Stomach (tissue), 9 donors: ENCODE data around the gene SORCS2. TPM values are rescaled to one million over a fixed set of nuclear protein-coding genes. Genes with fewer than 3 reads are reported as not detected.

ENCODE experiments used
- DNase-seq, 2 donors: peaks; one replicate each; pipeline versions ENCODE4 v3.0.0 to v3.0.0-alpha.2; 2013 to 2019
- H3K27ac ChIP-seq, 5 donors: fragments of 200-600 bp in 4 of 5; sonication (generic) in 4 of 5; one replicate each; pipeline ENCODE4 v1.5.1; 2013 to 2019; ENCODE audit warnings: mild to moderate bottlenecking in 1 of 5, moderate library complexity in 1 of 5
- H3K27me3 ChIP-seq, 3 donors: fragments of 200-600 bp; sonication (generic); one replicate each; pipeline ENCODE4 v1.5.1; 2017 to 2019; ENCODE audit warnings: mixed run types in 1 of 3
- H3K36me3 ChIP-seq, 4 donors: fragments of 200-600 bp; sonication (generic); 1 replicate in 3 of 4; 2 replicates in 1 of 4; pipeline ENCODE4 v1.5.1; 2016 to 2019
- H3K4me1 ChIP-seq, 4 donors: fragments of 200-600 bp; sonication (generic); one replicate each; pipeline ENCODE4 v1.5.1; 2016 to 2019
- H3K4me3 ChIP-seq, 4 donors: fragments of 200-600 bp; sonication (generic) in 3 of 4; one replicate each; pipeline ENCODE4 v1.5.1; 2016 to 2019; ENCODE audit warnings: mild to moderate bottlenecking in 1 of 4
- H3K9me3 ChIP-seq, 4 donors: fragments of 200-600 bp; sonication (generic); one replicate each; pipeline ENCODE4 v1.5.1; 2016 to 2019
- CTCF ChIP-seq, 7 experiments: fragments of 450-650 bp in 4 of 7; fragments of 200-600 bp in 3 of 7; sonication (generic) in 3 of 7; IDR thresholded peaks; one replicate each; pipeline ENCODE4 v1.5.1; 2016 to 2019; ENCODE audit warnings: antibody characterized with exemption in 7 of 7, control low read depth in 2 of 7, mild to moderate bottlenecking in 1 of 7
- EP300 ChIP-seq: sonication (generic); formaldehyde crosslinking; IDR thresholded peaks from one replicate; pipeline ENCODE4 v1.6.1; 2017; ENCODE audit warnings: antibody characterized with exemption
- POLR2A ChIP-seq, 4 donors: fragments of 450-650 bp; IDR thresholded peaks; one replicate each; pipeline ENCODE4 v1.6.1; 2016; ENCODE audit warnings: antibody characterized with exemption in 4 of 4, control low read depth in 2 of 4, mild to moderate bottlenecking in 1 of 4, moderate library complexity in 1 of 4
- POLR2AphosphoS5 ChIP-seq, 3 donors: sonication (generic); formaldehyde crosslinking; IDR thresholded peaks; one replicate each; pipeline ENCODE4 v1.6.1; 2016; ENCODE audit warnings: antibody characterized with exemption in 3 of 3
- WGBS, 5 donors: extraction: QIAGEN DNeasy Blood & Tissue Kit in 3 of 5; methylation state at CpG; one replicate each; pipeline versions ENCODE4 v1.1.5 to v1.1.7; 2013 to 2018; 5-methylcytosine and 5-hydroxymethylcytosine counted together
- intact Hi-C: fragments of 100-400 bp; cut with DNase I; formaldehyde crosslinking; loops from one replicate; pipeline ENCODE4 v1.15.1; 2023; ENCODE audit warnings: low total_unique reads
- polyA plus RNA-seq, 3 donors: library from polyadenylated mRNA; stranded (reverse); fragments of 200-250 nt; gene quantifications; one replicate each; pipeline ENCODE4 v1.2.3, GENCODE V29; 2013
- total RNA-seq, 5 donors: library from RNA; depleted of rRNA; stranded (reverse); fragments of >200 nt; gene quantifications; one replicate each; pipeline versions ENCODE4 v1.1.0 to v1.2.3, GENCODE V29; 2014 to 2016
- donor health status: healthy with polysubstance abuse.
- donor health status: Bipolar disorder and iron deficiency.
- donor health status: healthy.

Gene SORCS2
- total and polyA plus RNA-seq, 8 donors, result under 0.01 to 13.0 (median 0.50) TPM; not detected in 1

GRCh38 chr4:7435471-7436061, 243.2 kb downstream of the SORCS2 start:
- H3K36me3 ChIP-seq, result no peaks in the 10 kb centered on the region
- H3K27ac ChIP-seq, result peak overlapping the region in 3 of 5 donors; percentile 32 to 73 (median 35)
- 41 to 66% (median 47%) methylated on average over 11 of the region's 11 CpGs for WGBS, 5 donors
- H3K9me3 ChIP-seq, result peaks cover 0 to 8% (median 0%) of the 10 kb centered on the region in 4 donors
- intact Hi-C loops, result no loop called here
- H3K27me3 ChIP-seq, result peaks cover 0 to 13% (median 0%) of the 10 kb centered on the region in 3 donors
- TF ChIP-seq EP300 (no peak), POLR2A (IDR thresholded peaks at IDR 0.05) (no peak), POLR2AphosphoS5 (IDR thresholded peaks at IDR 0.05) (peak in 1 of 3 donors; percentile 22), CTCF (IDR thresholded peaks at IDR 0.05) (no peak)
- no peak overlapping the region for H3K4me3 ChIP-seq
- H3K4me1 ChIP-seq, result peaks cover 0 to 20% (median 14%) of the 10 kb centered on the region in 4 donors
- DNase-seq, result peak; percentile 42 to 53

- Histone ChIP-seq H3K27ac (peak overlapping the region in 2 of 5 donors; percentile 32 to 73), H3K9me3 (peaks cover 0 to 8% (median 0%) of the 10 kb centered on the region in 4 donors), H3K4me1 (peaks cover 0 to 20% (median 14%) of the 10 kb centered on the region in 4 donors), H3K36me3 (no peaks in the 10 kb centered on the region), H3K27me3 (peaks cover 0 to 13% (median 0%) of the 10 kb centered on the region in 3 donors), H3K4me3 (no peak overlapping the region)
- 74 to 88% (median 80%) methylated on average over 11 to 13 of the region's 13 CpGs for WGBS, 5 donors
- intact Hi-C loops, result no loop called here
- no peak for DNase-seq
- no peak for TF ChIP-seq CTCF (IDR thresholded peaks at IDR 0.05)
- TF ChIP-seq POLR2A (IDR thresholded peaks at IDR 0.05), result no peak
- TF ChIP-seq POLR2AphosphoS5 (IDR thresholded peaks at IDR 0.05), result no peak
- TF ChIP-seq EP300, result no peak
Observed at GRCh38 chr4:7436256-7436655, 243.9 kb downstream of the SORCS2 start.

- TF ChIP-seq CTCF (IDR thresholded peaks at IDR 0.05) (no peak), POLR2A (IDR thresholded peaks at IDR 0.05) (no peak), POLR2AphosphoS5 (IDR thresholded peaks at IDR 0.05) (no peak), EP300 (no peak)
- no peak for DNase-seq
- 62 to 90% (median 69%) methylated on average over 2 of the region's 2 CpGs for WGBS, 5 donors
- peaks cover 0 to 8% (median 0%) of the 10 kb centered on the region in 4 donors for H3K9me3 ChIP-seq
- peaks cover 0 to 18% (median 10%) of the 10 kb centered on the region in 4 donors for H3K4me1 ChIP-seq
- H3K36me3 ChIP-seq, result no peaks in the 10 kb centered on the region
- peaks cover 0 to 27% (median 0%) of the 10 kb centered on the region in 3 donors for H3K27me3 ChIP-seq
- no peak overlapping the region for H3K4me3 ChIP-seq
- no peak overlapping the region for H3K27ac ChIP-seq
- intact Hi-C loops, result no loop called here
Observed at GRCh38 chr4:7439699-7440098, 247.4 kb downstream of the SORCS2 start.

GRCh38 chr4:7441201-7441600, 248.9 kb downstream of the SORCS2 start:
- H3K4me1 ChIP-seq, result peaks cover 0 to 3% (median 0%) of the 10 kb centered on the region in 4 donors
- H3K27me3 ChIP-seq, result peaks cover 0 to 38% (median 0%) of the 10 kb centered on the region in 3 donors
- TF ChIP-seq CTCF (IDR thresholded peaks at IDR 0.05), result no peak
- TF ChIP-seq EP300, result no peak
- TF ChIP-seq POLR2AphosphoS5 (IDR thresholded peaks at IDR 0.05), result no peak
- TF ChIP-seq POLR2A (IDR thresholded peaks at IDR 0.05), result no peak
- H3K36me3 ChIP-seq, result no peaks in the 10 kb centered on the region
- intact Hi-C loops, result no loop called here
- H3K4me3 ChIP-seq, result no peak overlapping the region
- WGBS, 5 donors, result 74 to 93% (median 78%) methylated on average over 4 to 7 of the region's 7 CpGs
- H3K27ac ChIP-seq, result no peak overlapping the region
- H3K9me3 ChIP-seq, result peaks cover 0 to 8% (median 0%) of the 10 kb centered on the region in 4 donors
- no peak for DNase-seq
